NCI-H1092 (cell line): ENCODE results near the gene SLA2.
"Not testable (repeated sequence)": the region's sequence is repeated elsewhere in the genome, so short reads cannot be mapped to it uniquely, and the experiment has no call there.

Source experiments
- DNase-seq: peaks from one replicate; lab custom pipeline; 2025; lab: John Stamatoyannopoulos, UW

Gene SLA2

GRCh38 chr20:36645998-36646397 is at the start of gene SLA2:
Gene SLA2, minus strand, starts transcription at chr20:36646196. Its CDS starts 4,861 bp downstream, at chr20:36641335.
- DNase-seq, result no peak

GRCh38 chr20:36695467-36695866 is 49.5 kb upstream of the SLA2 start:
- DNase-seq, result not testable (repeated sequence)

- DNase-seq, result no peak
Observed at GRCh38 chr20:36688630-36689029, 42.6 kb upstream of the SLA2 start.

DNA sequence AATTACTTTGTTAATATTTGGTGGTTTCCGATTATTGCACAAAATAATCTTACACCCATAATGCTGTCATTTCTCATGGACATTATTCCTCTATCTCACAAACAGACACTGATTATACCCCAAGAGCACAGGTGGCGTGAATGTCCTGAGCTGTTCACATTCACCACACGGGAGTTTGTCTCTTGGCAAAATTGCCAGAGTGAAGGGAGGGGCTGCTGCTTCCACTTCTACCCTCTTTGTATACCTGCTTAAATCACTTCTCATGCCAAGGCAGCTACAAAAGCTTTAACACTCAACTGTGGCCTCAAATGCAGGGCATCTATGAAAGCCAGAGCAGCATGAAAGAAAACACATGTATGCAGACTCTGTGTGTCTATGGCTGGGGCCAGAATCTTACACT is 41.9 kb upstream of the SLA2 start:
- no peak for DNase-seq

- no peak for DNase-seq
Observed at GRCh38 chr20:36686944-36687343, 40.9 kb upstream of the SLA2 start.

DNA sequence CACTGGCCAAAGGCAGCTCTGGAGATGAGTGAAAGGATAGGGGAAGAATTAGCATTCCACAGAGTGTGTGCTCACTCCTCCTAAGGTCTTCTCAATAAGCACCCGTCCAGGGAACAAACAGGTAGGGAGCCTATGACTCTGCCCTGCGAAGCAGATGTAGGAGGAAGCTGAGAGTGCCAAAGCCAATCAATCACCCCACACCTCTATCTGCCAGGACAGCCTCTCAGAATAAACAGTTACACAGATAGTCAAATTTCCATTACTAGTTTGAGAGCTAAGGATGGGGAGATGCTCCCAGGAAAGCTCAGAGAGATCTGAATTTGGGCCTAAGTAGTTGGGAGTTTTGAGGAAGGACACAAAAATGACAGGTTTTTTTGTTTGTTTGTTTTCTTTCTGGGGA is 40.5 kb upstream of the SLA2 start:
- no peak for DNase-seq

DNA sequence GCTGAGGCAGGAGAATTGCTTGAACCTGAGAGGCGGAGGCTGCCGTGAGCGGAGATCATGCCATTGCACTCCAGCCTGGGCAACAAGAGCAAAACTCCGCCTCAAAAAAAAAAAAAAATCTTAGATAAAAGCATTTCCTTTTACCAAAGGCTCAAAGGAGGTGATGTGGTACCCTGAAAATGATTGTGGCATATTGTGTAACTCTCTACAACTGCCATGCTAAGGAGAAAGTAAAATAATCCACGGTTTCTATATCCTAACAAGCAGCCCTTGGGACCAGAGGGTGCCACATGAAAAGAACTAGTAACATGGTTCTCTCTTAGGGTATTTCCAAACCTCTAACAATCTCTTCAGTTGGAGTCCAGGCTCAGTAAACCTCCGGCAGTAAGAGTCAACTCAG is 38.8 kb upstream of the SLA2 start:
- no peak for DNase-seq

- DNase-seq, result no peak
Observed at GRCh38 chr20:36682311-36682710, 36.3 kb upstream of the SLA2 start.

DNA sequence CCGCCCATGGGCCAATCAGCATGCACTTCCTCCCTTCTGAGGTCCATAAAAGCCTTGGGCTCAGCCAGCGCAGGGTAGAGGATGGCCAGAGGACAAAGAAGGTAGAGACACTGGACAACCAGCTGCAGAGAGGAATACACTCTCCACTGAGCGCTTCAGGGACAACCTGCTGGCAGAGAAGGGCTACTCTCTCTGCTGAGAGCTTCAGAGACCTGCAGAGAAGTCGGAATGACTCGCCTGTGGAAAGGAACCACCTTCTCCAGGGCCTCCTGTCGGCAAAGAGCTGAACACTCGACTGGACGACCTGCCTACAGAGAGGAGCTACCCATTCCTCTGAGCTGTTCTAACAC is 31.4 kb upstream of the SLA2 start:
- no peak for DNase-seq

GRCh38 chr20:36676701-36677421 is 30.9 kb upstream of the SLA2 start:
- DNase-seq, result no peak

DNA sequence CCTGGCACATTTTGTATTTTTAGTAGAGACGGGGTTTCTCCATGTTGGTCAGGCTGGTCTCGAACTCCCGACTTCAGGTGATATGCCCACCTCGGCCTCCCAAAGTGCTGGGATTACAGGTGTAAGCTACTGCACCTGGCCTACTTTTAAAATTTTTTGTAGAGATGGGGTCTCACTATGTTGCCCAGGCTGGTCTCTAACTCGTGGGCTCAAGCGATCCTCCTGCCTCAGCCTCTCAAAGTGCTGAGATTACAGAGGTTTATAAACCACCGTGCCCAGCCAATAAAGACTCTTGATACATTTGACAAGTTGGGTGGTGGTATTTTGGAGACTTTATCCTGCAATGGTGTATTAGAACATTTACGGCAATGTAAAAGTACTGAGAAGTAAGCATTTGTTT is 29.5 kb upstream of the SLA2 start:
- not testable (repeated sequence) for DNase-seq

- no peak for DNase-seq
Observed at GRCh38 chr20:36672991-36673390, 27.0 kb upstream of the SLA2 start.

- DNase-seq, result no peak
Observed at GRCh38 chr20:36670665-36671357, 24.8 kb upstream of the SLA2 start.

DNA sequence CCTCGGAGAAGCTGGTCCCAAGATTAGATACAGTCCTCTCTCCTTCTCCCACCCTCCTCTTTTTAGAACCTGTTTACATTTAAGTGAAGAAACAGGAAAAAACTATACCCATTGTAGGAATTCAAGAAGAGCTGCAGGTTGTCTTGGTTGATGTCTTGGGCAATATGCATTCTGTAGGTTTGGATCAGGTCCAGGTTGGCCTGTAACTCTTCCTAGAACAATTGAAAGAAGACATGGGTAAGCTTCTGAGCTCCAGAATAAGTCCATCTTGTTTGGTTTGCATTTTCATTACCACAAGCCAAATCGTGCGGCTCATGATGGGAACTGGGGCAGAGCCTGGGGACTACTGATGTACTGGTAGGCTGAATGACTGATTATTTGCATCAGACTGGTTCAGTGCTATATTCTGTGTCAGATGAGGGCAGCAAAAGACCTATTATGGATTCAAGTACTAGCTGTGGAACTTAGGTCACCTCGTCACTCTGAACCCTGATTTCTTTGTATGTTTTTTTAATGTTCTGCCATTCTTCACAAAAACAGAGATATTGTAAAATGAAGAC is 20.3 kb upstream of the SLA2 start:
- DNase-seq, result no peak

- DNase-seq, result no peak
Observed at GRCh38 chr20:36663031-36663430, 17.0 kb upstream of the SLA2 start.

- DNase-seq, result no peak
Observed at GRCh38 chr20:36658300-36658699, 12.3 kb upstream of the SLA2 start.

DNA sequence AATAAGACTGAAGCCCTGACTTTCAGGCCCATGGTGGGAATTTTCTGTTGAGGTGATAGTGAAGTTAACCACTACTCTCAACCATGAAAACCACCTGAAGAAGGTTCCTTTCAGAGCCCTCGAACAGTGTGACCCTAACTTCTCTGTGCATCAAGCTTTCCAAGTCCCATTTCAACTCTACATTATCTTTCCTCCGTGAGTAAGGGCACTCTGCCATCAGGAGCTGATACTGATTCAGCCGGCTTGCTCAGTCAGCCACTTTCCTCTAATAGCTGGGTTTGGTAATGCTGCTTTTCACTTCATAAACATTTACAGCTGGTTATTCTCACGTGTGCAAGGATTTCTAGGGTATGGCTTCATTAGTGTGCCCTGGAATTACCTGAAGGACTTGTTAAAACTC is 10.7 kb upstream of the SLA2 start:
- DNase-seq, result no peak

- no peak for DNase-seq
Observed at GRCh38 chr20:36655004-36655403, 9.0 kb upstream of the SLA2 start.

GRCh38 chr20:36654506-36654905 is 8.5 kb upstream of the SLA2 start:
- no peak for DNase-seq

- DNase-seq, result no peak
Observed at GRCh38 chr20:36653456-36653855, 7.5 kb upstream of the SLA2 start.

GRCh38 chr20:36647196-36648121 is 1.5 kb upstream of the SLA2 start:
- DNase-seq, result no peak

DNA sequence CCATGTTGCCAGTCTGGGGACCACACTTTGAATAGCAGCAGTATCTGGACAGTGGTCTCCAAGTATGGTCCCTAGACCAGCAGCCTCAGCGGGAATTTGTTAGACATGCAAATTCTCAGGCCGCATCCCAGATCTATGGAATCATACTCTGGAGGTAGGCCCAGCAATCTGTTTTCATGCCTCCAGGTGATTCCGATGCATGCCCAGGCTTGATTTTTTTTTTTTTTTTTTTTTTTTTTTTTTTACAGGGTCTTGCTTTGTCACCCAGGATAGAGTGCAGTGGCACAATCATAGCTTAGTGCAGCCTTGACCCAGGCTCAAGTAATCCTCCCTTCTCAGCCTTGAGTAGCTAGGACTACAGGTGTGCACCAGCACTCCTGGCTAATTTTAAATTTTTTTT is 682 bp upstream of the SLA2 start:
- DNase-seq, result no peak
